HuH-7.5 (cell line): ENCODE results near the gene ZNF567.
"Not testable (repeated sequence)": the region's sequence is repeated elsewhere in the genome, so short reads cannot be mapped to it uniquely, and the experiment has no call there.

Source experiments
- DNase-seq: peaks from one replicate; pipeline ENCODE4 v3.0.0; 2011; ENCODE audit warnings: low spot score

The ZNF567 gene

DNA sequence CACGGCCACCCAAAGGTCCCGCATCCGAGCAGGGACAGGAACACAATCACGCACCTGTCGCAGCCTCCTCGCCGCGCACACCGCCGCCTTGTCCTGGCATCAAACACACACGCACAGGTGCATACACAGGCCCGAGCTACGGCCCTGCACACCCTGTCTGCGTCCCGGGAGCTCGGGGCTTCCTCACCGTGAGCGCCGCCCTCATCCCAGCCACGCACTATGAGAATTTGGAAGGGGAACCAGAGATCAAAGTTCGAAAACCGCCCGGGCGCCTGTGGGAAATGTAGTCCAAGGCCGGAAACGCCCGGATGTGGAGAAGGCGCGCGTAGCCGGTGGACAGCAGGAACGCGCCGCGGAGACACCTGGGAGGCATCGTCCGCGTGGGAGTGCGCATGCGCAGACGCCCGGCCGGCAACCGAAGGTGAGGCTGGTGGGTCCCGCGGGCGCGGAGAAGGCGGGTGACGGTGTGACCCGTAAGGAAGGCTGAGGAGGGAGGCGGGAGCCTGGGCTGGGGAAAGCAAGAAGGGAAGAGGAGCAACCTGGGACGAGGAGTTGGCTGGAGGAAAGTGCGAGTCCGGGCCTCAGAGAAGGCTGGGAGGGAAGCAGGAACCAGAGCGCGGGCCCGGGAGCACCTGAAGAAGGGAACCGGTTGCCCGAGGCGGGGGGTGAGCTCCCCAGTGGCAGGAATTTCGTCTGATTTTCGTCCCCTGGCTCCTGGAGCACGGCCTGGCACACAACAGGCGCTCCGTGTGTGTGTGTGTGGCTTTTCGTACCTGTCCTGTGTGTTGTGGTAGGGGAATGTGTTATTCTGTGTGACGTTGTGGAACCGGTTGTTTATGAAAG is at the start of gene ZNF567:
Gene ZNF567, plus strand, starts transcription at position 399 of the 843 bp plus-strand sequence. CDS start 7,256 bp downstream, outside the sequence.
- DNase-seq, result peak; percentile 93

DNA sequence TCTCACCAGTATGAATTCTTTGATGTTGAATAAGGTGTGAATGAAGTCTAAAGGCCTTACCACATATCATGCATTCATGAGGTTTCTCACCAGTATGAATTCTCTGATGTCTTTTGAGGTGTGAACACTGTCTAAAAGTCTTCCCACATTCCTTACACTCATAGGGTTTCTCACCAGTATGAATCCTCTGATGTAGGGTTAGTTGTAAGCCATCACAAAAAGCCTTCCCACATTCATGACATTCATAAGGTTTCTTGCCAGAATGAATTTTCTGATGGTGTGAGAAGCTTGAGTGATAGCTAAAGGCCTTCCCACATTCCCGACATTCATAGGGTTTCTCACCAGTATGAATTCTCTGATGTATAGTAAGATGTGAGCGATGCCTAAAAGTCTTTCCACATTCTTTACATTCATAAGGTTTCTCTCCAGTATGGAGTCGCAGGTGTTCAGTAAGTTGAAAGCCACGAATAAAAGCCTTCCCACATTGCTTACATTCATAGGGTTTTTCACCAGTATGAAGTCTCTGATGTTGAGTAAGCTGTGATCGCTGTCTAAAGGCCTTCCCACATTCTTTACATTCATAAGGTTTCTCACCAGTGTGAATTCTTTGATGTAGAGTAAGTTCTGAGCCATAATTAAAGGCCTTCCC is 48.4 kb upstream of the ZNF567 start:
- no peak for DNase-seq

GRCh38 chr19:36646746-36647145 is 40.7 kb upstream of the ZNF567 start:
- no peak for DNase-seq

DNA sequence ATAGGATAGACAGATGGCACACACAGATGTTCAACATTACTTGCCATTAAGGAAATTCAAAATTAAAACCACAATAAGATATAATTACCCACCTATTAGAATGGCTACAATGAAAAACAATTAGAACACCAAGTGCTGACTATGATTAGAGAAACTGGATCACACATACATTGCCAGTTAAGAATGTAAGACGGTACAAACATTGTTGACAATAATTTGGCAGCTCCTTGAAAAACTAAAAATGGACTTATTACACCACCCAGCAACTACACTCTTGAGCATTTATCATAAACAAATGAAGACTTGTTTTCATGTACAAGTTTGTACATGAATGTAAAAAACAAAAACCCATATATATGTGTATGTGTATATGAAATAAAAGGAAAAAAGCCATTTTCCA is 34.5 kb upstream of the ZNF567 start:
- DNase-seq, result no peak

- DNase-seq, result no peak
Observed at GRCh38 chr19:36665832-36666231, 21.6 kb upstream of the ZNF567 start.

DNA sequence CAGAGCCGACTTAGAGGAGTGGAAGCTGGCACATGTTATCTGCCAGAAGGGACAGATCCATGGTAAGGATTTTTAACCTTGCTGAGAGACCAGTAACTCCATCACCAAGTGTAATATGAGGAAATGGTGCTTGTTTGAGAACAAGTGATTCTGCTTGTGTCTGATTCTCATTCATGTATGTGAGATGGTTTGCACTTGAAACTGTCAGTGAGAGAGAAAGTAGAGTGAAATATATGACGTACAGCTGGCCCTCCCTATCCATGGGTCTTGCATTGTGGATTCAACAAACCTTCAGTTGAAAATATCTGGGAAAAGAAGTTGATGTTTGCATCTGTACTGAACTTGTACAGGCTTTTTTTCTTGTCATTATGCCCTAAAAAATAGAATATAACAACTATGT is 18.8 kb upstream of the ZNF567 start:
- DNase-seq, result no peak

DNA sequence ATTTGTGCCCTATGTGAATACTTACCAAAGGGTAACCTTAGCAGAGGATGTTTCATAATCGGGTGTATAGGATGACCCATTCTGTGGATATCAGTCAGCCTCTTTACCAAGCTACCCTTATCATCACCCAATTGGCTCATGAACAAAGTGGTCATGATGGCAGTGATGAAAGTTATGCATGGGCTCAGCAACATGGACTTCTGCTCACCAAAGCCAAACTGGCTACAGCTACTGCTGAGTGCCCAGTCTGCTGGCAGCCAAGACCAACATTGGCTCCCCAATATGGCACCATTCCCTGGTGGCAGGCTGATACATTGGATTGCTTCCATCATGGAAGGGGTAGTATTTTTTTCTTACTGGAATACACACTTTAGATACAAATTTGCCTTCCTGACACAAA is 15.0 kb upstream of the ZNF567 start:
- no peak for DNase-seq

GRCh38 chr19:36674201-36674600 is 13.2 kb upstream of the ZNF567 start:
- no peak for DNase-seq

GRCh38 chr19:36679455-36679854 is 8.0 kb upstream of the ZNF567 start:
- DNase-seq, result no peak

DNA sequence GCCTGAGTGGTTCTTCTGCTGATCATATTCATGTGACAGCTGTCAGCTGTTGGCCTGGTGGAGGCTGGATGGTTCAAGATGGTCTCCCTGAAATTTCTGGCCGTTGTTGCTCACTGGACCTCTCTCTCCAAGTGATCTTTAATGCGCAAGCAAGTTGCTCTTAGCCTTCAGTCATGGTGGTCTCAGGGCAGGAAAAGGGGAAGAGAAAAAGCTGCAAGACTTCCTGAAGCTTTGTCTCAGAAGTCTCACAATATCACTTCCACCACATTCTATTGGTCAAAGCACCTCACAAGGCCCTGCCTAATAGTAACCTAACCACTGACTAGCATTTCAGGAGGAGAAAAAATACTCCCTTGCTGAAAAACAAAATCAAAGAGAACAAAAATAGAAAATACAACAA is 1.6 kb upstream of the ZNF567 start:
- DNase-seq, result no peak

DNA sequence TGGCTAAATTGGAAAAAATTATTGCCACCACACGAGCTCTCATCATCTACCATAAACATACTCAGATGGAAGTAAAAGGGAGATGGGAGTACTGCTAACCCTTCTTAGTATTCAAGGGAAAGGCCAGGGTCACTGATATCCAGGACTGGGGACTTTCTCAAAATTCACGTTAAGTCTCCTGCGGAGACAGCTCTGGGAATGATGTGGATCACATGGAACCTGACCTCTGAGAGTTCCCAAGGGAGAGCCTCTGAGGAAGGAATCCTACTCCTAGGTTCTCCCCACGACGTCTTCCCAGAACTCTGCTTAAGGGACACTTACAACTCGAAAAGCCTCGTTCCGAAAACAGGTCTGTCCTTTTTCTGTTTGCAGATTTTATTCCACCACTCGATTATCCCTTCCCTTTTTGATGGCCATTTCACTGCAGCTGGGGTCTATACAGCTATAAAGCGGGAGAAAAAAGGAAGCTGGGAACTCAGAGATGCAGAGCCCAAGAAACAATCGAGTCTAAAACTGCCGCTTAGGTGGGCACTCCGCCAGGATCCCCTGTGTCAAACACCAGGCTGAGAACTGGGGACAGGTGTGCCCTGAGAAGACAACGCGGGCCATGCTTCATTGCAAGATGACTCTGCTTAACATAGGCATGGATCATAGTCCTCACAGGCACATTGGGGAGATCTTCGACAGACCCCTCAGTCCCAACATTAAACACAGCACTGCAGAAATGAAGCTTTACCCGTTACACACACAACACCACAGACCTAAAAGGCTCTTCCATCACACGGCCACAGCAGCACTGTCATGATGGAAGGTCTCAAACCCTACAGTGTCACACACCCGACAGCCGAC is 823 bp upstream of the ZNF567 start:
- DNase-seq, result peak; percentile 12

DNA sequence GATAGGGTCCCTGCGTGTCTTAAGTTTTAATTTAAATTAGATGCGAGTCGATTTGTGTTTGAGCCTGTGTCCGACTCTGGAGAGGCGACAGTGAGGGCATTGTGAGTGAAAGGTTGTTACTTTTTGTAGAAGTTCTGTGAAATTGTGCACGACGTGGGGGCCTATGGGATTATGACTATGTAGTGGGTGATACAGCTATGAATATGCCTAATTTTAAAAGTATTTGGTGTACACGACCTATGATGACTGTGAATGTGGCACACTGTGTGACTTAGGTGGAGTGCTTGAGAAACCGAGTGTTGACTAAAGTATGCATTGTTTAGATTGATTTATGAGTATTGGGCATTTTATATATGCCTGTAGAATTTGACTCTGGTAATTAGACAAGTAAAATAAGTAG is 646 bp downstream of the ZNF567 start:
- no peak for DNase-seq

DNA sequence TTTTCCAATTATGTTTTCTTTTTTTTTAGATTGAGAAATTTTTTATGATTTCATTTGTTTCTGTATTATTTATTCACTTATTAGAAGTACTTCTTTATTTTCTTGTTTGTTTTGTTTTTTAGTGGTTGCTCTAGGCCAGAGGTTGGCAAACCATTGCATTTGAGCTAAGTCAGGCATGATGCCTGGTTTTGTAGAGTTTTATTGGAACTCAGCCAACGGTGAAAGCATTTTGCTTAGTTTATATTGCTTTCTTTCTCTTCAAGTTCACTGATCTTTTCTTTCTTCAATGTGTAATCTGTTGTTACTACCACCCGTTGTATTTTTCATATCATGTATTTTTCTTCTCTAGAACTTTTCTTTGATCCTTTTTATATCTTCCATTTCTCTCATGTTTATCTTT is 19.7 kb downstream of the ZNF567 start:
- DNase-seq, result no peak

- DNase-seq, result no peak
Observed at GRCh38 chr19:36709423-36709822, 22.0 kb downstream of the ZNF567 start.

- DNase-seq, result no peak
Observed at GRCh38 chr19:36719687-36720556, 32.5 kb downstream of the ZNF567 start.

DNA sequence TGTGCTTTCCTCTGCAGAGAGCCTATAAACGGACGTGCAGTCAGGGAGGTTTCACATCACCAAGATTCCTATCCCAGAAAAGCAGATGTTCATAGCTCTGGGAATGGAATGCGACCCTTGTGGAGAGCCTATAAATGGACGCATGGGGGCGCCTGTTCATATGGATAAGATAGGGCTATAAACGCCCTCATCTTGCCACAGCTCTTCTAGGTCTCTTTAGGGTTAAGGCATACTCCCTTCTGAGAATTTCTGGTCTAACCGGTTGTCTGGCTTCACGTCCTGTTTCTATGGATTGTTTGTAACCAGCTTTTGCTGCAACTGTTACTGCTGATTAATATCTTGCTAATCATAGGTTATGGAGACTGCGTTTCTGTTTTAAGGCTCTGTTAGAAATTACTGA is 48.8 kb downstream of the ZNF567 start:
- not testable (repeated sequence) for DNase-seq

GRCh38 chr19:36745870-36746269 is 58.5 kb downstream of the ZNF567 start:
- DNase-seq, result no peak

DNA sequence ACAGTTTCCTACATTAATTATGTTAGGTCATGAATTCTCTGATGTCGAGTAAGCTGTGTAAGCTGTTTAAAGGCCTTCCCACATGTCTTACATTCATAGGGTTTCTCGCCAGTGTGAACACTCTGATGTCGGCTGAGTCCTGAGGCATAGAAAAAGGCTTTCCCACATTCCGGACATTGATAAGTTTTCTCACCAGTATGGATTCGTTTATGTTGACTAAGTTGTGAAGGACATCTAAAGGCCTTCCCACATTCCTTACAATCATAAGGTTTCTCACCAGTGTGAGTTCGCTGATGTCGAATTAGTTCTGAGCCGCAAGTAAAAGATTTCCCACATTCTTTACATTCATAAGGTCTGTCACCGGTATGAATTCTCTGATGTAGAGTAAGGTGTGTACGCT is 60.3 kb downstream of the ZNF567 start:
- DNase-seq, result no peak

DNA sequence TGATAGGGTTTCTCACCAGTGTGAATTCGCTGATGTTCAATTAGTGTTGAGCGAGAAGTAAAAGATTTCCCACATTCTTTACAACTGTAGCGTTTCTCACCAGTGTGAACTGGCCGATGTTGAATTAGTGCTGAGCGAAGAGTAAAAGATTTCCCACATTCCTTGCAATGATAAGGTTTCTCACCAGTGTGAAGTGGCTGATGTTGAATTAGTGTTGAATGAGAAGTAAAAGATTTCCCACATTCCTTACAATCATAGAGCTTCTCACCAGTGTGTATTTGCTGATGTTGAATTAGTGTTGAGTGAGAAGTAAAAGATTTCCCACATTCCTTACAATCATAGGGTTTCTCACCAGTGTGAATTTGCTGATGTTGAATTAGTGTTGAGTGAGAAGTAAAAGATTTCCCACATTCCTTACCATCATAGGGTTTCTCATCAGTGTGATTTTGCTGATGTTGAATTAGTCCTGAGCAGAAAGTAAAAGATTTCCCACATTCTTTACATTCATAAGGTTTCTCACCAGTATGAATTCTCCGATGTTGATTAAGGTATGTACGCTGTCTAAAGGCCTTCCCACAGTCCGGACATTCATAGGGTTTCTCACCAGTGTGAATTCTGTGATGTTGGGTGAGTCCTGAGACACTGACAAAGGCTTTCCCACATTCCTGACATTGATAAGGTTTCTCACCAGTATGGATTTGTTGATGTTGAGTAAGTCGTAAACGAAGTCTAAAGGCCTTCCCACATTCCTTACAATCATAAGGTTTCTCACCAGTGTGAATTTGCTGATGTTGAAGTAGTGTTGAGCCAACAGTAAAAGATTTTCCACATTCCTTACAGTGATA is 61.2 kb downstream of the ZNF567 start:
- DNase-seq, result no peak

- DNase-seq, result not testable (repeated sequence)
Observed at GRCh38 chr19:36749613-36750012, 62.2 kb downstream of the ZNF567 start.
